ENCODE data around the gene FXYD5.

Gene FXYD5

DNA sequence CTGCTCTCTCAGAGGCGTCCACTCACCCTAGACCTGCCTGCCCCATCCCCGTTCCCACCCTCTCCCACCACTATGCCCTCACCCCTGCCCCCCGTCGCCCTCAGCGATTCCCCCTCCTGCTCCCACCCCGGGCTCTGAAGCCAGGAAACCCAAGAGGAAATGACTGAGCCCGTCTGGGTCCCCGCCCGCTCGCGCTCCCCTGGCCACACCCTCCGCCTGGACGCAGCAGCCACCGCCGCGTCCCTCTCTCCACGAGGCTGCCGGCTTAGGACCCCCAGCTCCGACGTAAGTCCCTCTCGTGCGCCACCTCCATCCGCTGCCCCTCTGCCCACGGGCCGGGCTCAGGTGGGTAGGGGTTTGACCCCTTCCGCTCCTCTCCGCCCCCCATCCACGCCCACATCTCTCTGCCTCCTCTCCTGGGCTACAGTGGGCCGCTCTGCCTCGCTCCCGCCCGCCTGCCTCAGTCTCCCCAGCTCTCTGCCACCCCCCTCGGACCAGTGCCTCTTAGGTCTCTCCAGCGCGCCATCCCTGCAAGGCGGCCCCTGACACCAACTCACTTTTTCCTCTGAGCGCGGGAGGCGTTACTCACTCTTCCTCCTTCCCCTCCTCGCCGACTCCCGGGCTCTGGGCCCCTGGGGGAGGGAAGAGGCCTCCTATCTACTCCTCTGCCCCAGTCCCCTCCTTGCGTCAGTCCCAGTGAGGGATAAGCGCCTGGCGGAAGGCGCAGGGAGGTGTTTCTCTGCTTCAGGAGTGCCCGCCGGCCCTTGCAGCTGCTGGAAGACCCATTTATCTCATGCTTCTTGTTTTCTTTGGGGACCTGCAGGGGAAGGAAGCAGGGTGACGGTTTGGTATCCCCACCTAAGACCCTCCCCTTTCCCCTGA, at the start of gene FXYD5:
FXYD5 (plus strand) TSS at position 211 of the 882 bp plus-strand sequence. CDS start 816 bp downstream, outside the sequence.
- H3K4me3 ChIP-seq (ENCODE audit: control insufficient read depth, low read depth, low read length): peak within 1 kb of the TSS; percentile 91
- TF ChIP-seq CTCF (conservative IDR thresholded peaks at IDR 0.05; ENCODE audit: control insufficient read depth, insufficient read depth, low read depth, low read length): no peak
- peak; percentile 80 for DNase-seq (ENCODE audit: low read depth)

GRCh38 chr19:35105047-35105410, 49.5 kb upstream of the FXYD5 start:
- no peak for TF ChIP-seq CTCF (conservative IDR thresholded peaks at IDR 0.05; ENCODE audit: control insufficient read depth, insufficient read depth, low read depth, low read length)
- DNase-seq (ENCODE audit: low read depth): no peak
- H3K4me3 ChIP-seq (ENCODE audit: control insufficient read depth, low read depth, low read length): no peak overlapping the region

GRCh38 chr19:35105411-35106290, 48.9 kb upstream of the FXYD5 start:
- TF ChIP-seq CTCF (conservative IDR thresholded peaks at IDR 0.05; ENCODE audit: control insufficient read depth, insufficient read depth, low read depth, low read length): no peak
- no peak overlapping the region for H3K4me3 ChIP-seq (ENCODE audit: control insufficient read depth, low read depth, low read length)
- no peak for DNase-seq (ENCODE audit: low read depth)

DNA sequence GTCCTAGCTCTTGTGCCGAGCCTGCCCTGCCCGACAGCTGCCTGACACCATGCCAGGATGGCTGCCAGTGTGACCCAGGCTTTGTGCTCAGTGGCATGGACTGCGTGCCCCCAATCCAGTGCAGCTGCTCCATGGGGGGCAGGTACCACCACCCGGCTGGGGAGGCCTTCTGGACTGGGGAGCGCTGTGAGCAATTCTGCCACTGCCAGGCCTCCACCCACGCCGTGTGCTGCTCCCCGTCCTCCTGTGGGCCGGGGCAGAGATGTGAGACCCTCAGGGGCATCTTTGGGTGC, 48.3 kb upstream of the FXYD5 start:
- TF ChIP-seq CTCF (conservative IDR thresholded peaks at IDR 0.05; ENCODE audit: control insufficient read depth, insufficient read depth, low read depth, low read length): no peak
- no peak overlapping the region for H3K4me3 ChIP-seq (ENCODE audit: control insufficient read depth, low read depth, low read length)
- no peak for DNase-seq (ENCODE audit: low read depth)

GRCh38 chr19:35106898-35107541, 47.5 kb upstream of the FXYD5 start:
- DNase-seq (ENCODE audit: low read depth): no peak
- no peak for TF ChIP-seq CTCF (conservative IDR thresholded peaks at IDR 0.05; ENCODE audit: control insufficient read depth, insufficient read depth, low read depth, low read length)
- H3K4me3 ChIP-seq (ENCODE audit: control insufficient read depth, low read depth, low read length): no peak overlapping the region

- no peak for TF ChIP-seq CTCF (conservative IDR thresholded peaks at IDR 0.05; ENCODE audit: control insufficient read depth, insufficient read depth, low read depth, low read length)
- H3K4me3 ChIP-seq (ENCODE audit: control insufficient read depth, low read depth, low read length): no peak overlapping the region
- DNase-seq (ENCODE audit: low read depth): peak; percentile 56
Observed at GRCh38 chr19:35107545-35107944, 47.0 kb upstream of the FXYD5 start.
